HG03196 (cell line): ENCODE measurements around the gene SELENOS.

Experiments used
- ATAC-seq: cut with Tn5 transposase; IDR thresholded peaks from one replicate; pipeline ENCODE4 v1.9.1; 2021; ENCODE audit not compliant: unreplicated experiment

SELENOS gene

GRCh38 chr15:101225658-101226057 lies 51.6 kb downstream of the SELENOS start:
- no peak for ATAC-seq
